Suprapubic skin (tissue), 4 donors: ENCODE data around the gene CAMKV. TPM values are rescaled to one million over a fixed set of nuclear protein-coding genes. Genes with fewer than 3 reads are reported as not detected.

Experiments used
- DNase-seq, 2 donors: peaks; one replicate each; pipeline ENCODE4 v3.0.0-alpha.2; 2019; ENCODE audit warnings: low spot score in 2 of 2
- H3K27ac ChIP-seq: fragments of 200-600 bp; sonication (generic); one replicate; pipeline ENCODE4 v1.5.1; 2019
- H3K27me3 ChIP-seq: fragments of 200-600 bp; sonication (generic); one replicate; pipeline ENCODE4 v1.5.1; 2019
- H3K36me3 ChIP-seq: fragments of 200-600 bp; sonication (generic); one replicate; pipeline ENCODE4 v1.5.1; 2019
- H3K4me1 ChIP-seq: fragments of 200-600 bp; sonication (generic); one replicate; pipeline ENCODE4 v1.5.1; 2019
- H3K4me3 ChIP-seq: fragments of 200-600 bp; sonication (generic); one replicate; pipeline ENCODE4 v1.5.1; 2019; ENCODE audit warnings: mild to moderate bottlenecking
- H3K9me3 ChIP-seq: fragments of 200-600 bp; sonication (generic); one replicate; pipeline ENCODE4 v1.5.1; 2019
- CTCF ChIP-seq, 2 donors: fragments of 200-600 bp in 1 of 2; fragments of 450-650 bp in 1 of 2; sonication (generic) in 1 of 2; IDR thresholded peaks; one replicate each; pipeline ENCODE4 v1.5.1; 2016 to 2019; ENCODE audit warnings: antibody characterized with exemption in 2 of 2, mild to moderate bottlenecking in 1 of 2, moderate library complexity in 1 of 2
- EP300 ChIP-seq: sonication (generic); formaldehyde crosslinking; IDR thresholded peaks from one replicate; pipeline ENCODE4 v1.6.1; 2017; ENCODE audit warnings: antibody characterized with exemption
- POLR2A ChIP-seq, 2 donors: fragments of 450-650 bp; IDR thresholded peaks; one replicate each; pipeline ENCODE4 v1.6.1; 2017; ENCODE audit warnings: antibody characterized with exemption in 2 of 2, mild to moderate bottlenecking in 2 of 2, moderate library complexity in 2 of 2
- POLR2AphosphoS5 ChIP-seq, 3 donors: sonication (generic); formaldehyde crosslinking; IDR thresholded peaks; one replicate each; pipeline ENCODE4 v1.6.1; 2017; ENCODE audit warnings: antibody characterized with exemption in 3 of 3
- WGBS: methylation state at CpG from one replicate; pipeline ENCODE4 v1.1.5; 2018; 5-methylcytosine and 5-hydroxymethylcytosine counted together
- total RNA-seq, 4 donors: library from RNA; depleted of rRNA; stranded (reverse); fragments of >200 nt; gene quantifications; one replicate each; pipeline ENCODE4 v1.1.0, GENCODE V29; 2016

The CAMKV gene
- total RNA-seq, 4 donors from 2014 or later: 2.0 TPM; not detected in 3

DNA sequence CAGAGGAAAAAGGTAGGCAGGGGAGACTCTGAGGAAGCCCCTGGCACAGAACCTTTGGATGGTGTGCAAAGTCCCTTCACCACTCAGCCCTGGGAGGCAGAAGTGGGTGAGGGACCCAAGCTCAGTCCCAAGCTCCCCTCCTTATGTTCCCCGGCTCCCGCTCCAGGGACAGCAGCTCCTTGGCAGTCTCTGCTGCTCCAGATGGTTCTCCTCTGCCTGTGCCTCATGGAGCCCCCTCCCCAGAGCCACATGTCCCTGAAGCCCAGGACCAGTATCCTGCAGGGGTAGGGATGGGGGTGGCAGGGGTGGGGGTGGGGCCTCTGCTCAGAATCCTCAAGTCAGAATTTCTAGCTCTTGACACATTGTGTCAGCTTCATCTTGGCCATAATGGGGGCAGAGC, 8.0 kb upstream of the CAMKV start:
- Histone ChIP-seq H3K36me3 (no peaks in the 10 kb centered on the region), H3K4me1 (no peaks in the 10 kb centered on the region), H3K4me3 (no peak overlapping the region), H3K27ac (no peak overlapping the region), H3K27me3 (no peaks in the 10 kb centered on the region), H3K9me3 (no peaks in the 10 kb centered on the region)
- no peak for DNase-seq
- WGBS: 61% methylated on average over 2 of the region's 2 CpGs
- TF ChIP-seq POLR2AphosphoS5 (IDR thresholded peaks at IDR 0.05) (no peak), CTCF (IDR thresholded peaks at IDR 0.05) (no peak), EP300 (no peak), POLR2A (IDR thresholded peaks at IDR 0.05) (no peak)

DNA sequence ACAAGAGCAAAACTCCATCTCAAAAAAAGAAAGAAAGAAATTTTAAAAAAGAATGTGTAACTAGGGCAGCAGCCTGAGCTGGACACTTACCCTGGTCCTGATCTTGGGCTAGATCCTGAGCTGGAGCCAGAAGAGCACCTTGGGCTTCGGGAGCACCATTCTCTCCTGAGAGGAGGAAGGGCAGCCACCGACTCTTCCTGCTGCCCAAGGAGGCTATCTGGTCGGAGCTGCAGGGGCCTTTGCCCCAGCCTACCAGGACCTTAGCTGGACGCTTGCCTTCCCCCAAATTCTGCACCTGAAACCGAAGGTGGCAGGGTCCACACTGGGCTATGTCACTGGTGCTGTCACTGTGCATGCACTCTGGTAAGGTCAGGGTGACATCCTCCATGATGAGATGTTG, 6.9 kb upstream of the CAMKV start:
- Histone ChIP-seq H3K36me3 (no peaks in the 10 kb centered on the region), H3K27me3 (no peaks in the 10 kb centered on the region), H3K27ac (no peak overlapping the region), H3K9me3 (no peaks in the 10 kb centered on the region), H3K4me1 (peaks cover 5% of the 10 kb centered on the region), H3K4me3 (no peak overlapping the region)
- no peak for TF ChIP-seq EP300
- no peak for TF ChIP-seq CTCF (IDR thresholded peaks at IDR 0.05)
- no peak for TF ChIP-seq POLR2A (IDR thresholded peaks at IDR 0.05)
- TF ChIP-seq POLR2AphosphoS5 (IDR thresholded peaks at IDR 0.05): no peak
- 98% methylated on average over 5 of the region's 5 CpGs for WGBS
- DNase-seq: no peak

GRCh38 chr3:49873623-49874022, 3.9 kb upstream of the CAMKV start:
- no peaks in the 10 kb centered on the region for H3K36me3 ChIP-seq
- peaks cover 19% of the 10 kb centered on the region for H3K4me1 ChIP-seq
- no peak for DNase-seq
- H3K4me3 ChIP-seq: no peak overlapping the region
- no peak for TF ChIP-seq POLR2AphosphoS5 (IDR thresholded peaks at IDR 0.05)
- TF ChIP-seq EP300: no peak
- no peak for TF ChIP-seq CTCF (IDR thresholded peaks at IDR 0.05)
- TF ChIP-seq POLR2A (IDR thresholded peaks at IDR 0.05): no peak
- peaks cover 18% of the 10 kb centered on the region for H3K27me3 ChIP-seq
- H3K27ac ChIP-seq: no peak overlapping the region
- 85% methylated on average over 5 of the region's 8 CpGs for WGBS
- no peaks in the 10 kb centered on the region for H3K9me3 ChIP-seq

DNA sequence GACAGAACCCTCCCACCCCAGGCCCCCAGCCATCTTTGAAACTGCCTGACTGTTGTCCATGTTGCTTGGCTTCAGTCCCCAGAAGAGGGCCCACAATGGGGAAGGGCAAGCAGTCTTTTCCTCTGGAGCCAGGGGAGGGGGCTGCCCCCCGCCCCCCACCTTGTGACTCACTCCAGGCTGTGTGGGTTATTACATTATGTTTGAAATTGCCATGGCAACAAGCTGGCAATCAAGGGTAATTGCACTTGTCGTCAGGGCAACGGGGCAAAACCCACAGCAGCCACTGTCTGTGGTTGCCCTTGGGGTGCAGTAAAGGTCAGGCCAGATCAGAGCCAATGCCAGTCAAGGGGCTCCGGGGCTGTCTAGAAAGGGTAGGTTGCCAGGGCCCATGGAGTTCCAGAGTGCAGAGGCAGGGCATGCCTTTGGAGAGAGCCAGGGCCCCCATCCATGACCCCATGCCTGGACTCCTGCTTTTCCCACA, 3.1 kb upstream of the CAMKV start:
- TF ChIP-seq POLR2A (IDR thresholded peaks at IDR 0.05): no peak
- no peak for TF ChIP-seq POLR2AphosphoS5 (IDR thresholded peaks at IDR 0.05)
- no peak for TF ChIP-seq CTCF (IDR thresholded peaks at IDR 0.05)
- peaks cover 19% of the 10 kb centered on the region for H3K4me1 ChIP-seq
- peaks cover 26% of the 10 kb centered on the region for H3K27me3 ChIP-seq
- no peak for DNase-seq
- H3K27ac ChIP-seq: no peak overlapping the region
- no peak overlapping the region for H3K4me3 ChIP-seq
- no peaks in the 10 kb centered on the region for H3K9me3 ChIP-seq
- H3K36me3 ChIP-seq: no peaks in the 10 kb centered on the region
- WGBS: 67% methylated on average over 3 of the region's 4 CpGs

DNA sequence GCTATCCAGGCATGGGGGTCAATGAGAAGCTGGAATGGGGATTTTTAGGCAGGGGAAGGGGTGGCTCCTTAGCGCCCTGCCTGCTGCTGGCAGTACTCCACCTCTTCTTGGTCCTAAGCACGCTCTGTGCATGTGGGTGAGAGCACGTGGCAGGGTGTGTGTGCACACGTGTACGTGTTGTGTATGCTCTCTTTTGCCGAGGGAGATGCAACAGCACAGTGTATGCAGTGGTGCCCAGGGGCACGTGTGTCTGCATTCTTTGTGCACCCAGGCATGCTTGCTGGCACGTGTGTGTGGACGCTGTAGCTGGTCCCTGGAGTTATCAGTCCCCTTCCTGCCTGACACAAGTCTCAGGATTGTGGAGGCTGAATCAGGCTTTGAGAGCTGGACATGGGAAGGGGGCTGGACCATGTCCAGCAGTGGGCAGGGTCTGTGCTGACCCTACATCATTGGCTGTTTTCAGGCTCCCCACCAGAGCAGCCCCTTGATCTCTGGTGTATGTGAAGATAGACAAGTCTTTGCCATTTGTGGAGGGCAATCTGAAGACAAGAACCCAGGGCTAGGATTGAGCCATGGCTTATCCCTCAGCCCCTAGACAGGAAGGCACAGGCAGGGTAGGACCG, 1.9 kb upstream of the CAMKV start:
- H3K4me3 ChIP-seq: no peak overlapping the region
- TF ChIP-seq EP300 (no peak), POLR2A (IDR thresholded peaks at IDR 0.05) (no peak), POLR2AphosphoS5 (IDR thresholded peaks at IDR 0.05) (no peak), CTCF (IDR thresholded peaks at IDR 0.05) (no peak)
- no peaks in the 10 kb centered on the region for H3K36me3 ChIP-seq
- peaks cover 35% of the 10 kb centered on the region for H3K27me3 ChIP-seq
- no peak for DNase-seq
- H3K27ac ChIP-seq: no peak overlapping the region
- no peaks in the 10 kb centered on the region for H3K9me3 ChIP-seq
- 20% methylated on average over 1 of the region's 10 CpGs for WGBS
- peaks cover 19% of the 10 kb centered on the region for H3K4me1 ChIP-seq
